Right kidney (tissue), 9 donors: ENCODE results near the gene AP5Z1.

ENCODE experiments used
- DNase-seq: peaks from one replicate; pipeline ENCODE4 v3.0.0-alpha.2; 2016
- long read RNA-seq, 8 donors: transcript quantifications; one replicate each; lab custom pipeline, GENCODE V29; 2026

The AP5Z1 gene
- long read RNA-seq, donor 1, partial matches to known transcripts: 9 of 12 reads
- long read RNA-seq, donor 1, other reads (novel, unspliced or antisense): 0 of 12 reads
- long read RNA-seq, donor 2, partial matches to known transcripts: 12 of 14 reads
- long read RNA-seq, donor 2, other reads (novel, unspliced or antisense): 0 of 14 reads
- long read RNA-seq, donor 3, transcript AP5Z1-201 (17 exons, 2,889 nt): major isoform, 5 of 5 reads
- long read RNA-seq, donor 3, partial matches to known transcripts: 0 of 5 reads
- long read RNA-seq, donor 3, other reads (novel, unspliced or antisense): 0 of 5 reads
- long read RNA-seq, donor 4, partial matches to known transcripts: 0 of 4 reads
- long read RNA-seq, donor 4, other reads (novel, unspliced or antisense): 0 of 4 reads
- long read RNA-seq, donor 5, partial matches to known transcripts: 10 of 14 reads
- long read RNA-seq, donor 5, other reads (novel, unspliced or antisense): 0 of 14 reads
- long read RNA-seq, donor 6, partial matches to known transcripts: 0 of 2 reads
- long read RNA-seq, donor 6, other reads (novel, unspliced or antisense): 0 of 2 reads
- long read RNA-seq, donor 7, partial matches to known transcripts: 9 of 13 reads
- long read RNA-seq, donor 7, other reads (novel, unspliced or antisense): 0 of 13 reads
- long read RNA-seq, donor 8, partial matches to known transcripts: 0 of 2 reads
- long read RNA-seq, donor 8, other reads (novel, unspliced or antisense): 0 of 2 reads

- peak; percentile 97 for DNase-seq
Measured at GRCh38 chr7:4775250-4775847, at the start of gene AP5Z1. TSS of gene AP5Z1 (plus strand) at chr7:4775623. CDS start at chr7:4775716, 93 bp downstream.

DNA sequence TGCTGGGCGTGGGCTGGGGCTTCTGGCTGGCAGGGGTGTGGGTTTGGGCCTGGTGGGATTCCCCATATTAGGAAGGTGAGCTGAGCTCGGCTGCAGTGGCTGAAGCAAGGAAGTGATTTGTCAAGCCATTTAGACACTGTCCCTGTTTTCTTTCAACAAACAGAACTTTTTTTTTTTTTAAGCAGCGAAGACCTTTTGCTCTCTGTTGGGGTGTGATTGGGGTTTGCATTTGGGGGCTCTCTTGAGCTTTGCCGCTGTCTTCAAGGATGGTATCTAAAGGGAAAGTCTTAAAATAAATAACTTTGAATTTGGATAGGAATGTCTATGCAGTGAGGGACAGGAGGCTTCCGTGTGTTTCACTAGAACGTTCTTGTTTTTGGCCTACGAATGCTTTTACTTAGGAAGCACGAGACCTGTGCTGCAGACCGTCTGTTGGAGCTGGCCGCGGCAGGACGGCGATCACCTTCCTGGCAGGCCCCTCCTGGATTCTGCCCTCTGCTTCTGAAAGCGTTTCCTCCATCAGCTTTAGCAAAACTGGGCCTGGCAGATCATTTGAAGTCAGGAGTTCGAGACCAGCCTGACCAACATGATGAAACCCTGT, 49.5 kb upstream of the AP5Z1 start:
- DNase-seq: peak; percentile 54

DNA sequence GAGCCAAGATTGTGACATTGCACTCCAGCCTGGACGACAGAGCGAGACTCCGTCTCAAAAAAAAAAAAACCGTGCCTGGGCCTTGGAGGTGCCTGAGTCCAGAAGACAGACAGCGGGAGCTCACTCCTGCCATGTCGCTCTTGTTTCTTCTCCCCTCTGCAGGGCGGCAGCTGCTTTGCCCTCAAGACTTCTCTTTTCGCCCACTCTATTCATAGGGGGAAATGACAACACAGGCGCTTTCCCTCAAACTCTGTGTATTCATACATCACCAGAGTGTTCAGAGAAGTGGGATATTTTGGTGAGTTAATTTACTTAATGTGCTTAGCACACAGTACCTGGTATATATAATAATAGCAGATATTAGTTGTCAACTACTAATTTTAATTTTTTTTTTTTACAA, 48.9 kb upstream of the AP5Z1 start:
- no peak for DNase-seq

- DNase-seq: no peak
Measured at GRCh38 chr7:4727914-4728705, 47.3 kb upstream of the AP5Z1 start.

DNA sequence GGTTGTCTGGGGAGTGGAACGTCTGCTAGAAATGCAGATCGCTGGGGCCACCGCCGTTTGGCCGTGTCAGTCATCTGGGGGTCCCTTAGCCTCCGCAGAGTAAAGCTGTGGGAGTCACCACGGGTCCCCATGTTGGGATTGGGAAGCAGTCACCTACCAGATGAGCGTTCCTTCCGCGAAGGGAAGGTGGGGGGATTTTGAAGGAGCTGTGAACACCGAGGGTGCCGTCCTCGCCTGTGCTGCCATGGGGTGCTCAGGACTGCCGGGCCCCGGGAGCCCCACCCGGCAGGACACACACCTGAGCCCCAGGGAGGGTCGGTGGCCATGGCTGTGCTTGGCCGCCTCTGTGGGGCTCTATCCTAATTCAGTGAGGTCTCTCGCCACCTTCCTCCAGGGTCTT, 46.2 kb upstream of the AP5Z1 start:
- no peak for DNase-seq

DNA sequence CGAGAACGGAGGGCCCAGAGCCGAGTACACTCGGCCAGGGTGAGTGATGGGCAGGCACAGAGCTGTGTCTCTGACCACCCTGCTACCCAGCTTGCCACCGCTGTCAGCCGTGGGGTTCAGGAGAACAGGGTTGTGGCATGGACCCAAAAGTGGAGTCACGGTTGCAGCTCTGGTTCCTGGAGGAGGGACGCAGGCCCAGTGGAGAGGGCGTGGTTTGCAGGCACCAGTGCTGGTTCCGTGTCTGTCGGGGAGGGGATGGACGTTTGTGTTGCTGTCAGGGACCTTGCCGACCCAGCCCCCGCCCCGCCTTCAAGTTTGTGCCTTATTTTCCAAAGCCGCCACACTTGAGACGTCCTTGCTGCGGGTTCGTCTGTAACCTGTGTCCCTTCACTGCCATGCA, 45.1 kb upstream of the AP5Z1 start:
- DNase-seq: no peak

DNA sequence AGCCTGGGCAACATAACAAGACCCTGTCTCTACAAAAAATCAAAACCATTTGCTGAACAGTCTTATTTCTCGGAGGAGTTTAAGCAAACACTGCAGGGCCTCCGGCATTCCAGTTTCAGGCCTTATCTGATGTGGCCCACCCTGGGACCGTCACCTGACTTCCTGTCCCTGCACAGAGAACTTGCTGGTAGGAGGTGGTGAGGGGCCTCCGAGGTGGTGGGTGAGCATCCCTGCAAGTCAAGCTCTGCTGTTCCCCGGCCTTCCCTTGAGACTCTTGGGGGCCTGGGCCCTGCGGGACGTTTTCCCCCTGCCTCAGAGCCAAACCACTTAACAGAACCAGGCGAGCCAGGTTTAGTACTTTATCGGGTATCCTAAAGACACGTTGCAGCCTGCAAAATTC, 44.5 kb upstream of the AP5Z1 start:
- no peak for DNase-seq

DNA sequence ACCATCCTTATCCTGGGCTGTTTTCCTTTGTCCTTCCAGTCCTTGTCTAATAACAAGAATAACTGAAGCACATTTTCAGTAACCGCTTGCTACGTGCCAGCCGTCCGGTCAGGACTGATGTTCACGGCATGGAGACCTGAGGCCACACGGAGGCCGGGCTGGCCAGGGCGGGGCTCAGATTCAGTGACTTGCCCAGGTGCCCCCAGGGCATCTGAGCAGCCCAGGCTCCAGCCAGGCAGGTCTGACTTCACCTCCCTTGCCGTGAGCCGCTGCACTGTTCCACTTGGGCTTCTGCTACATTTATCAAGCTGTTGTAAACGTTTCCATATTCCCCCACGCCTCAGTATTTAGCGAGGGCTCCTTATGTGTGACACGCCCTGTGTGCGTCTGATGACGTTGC, 43.6 kb upstream of the AP5Z1 start:
- no peak for DNase-seq

DNA sequence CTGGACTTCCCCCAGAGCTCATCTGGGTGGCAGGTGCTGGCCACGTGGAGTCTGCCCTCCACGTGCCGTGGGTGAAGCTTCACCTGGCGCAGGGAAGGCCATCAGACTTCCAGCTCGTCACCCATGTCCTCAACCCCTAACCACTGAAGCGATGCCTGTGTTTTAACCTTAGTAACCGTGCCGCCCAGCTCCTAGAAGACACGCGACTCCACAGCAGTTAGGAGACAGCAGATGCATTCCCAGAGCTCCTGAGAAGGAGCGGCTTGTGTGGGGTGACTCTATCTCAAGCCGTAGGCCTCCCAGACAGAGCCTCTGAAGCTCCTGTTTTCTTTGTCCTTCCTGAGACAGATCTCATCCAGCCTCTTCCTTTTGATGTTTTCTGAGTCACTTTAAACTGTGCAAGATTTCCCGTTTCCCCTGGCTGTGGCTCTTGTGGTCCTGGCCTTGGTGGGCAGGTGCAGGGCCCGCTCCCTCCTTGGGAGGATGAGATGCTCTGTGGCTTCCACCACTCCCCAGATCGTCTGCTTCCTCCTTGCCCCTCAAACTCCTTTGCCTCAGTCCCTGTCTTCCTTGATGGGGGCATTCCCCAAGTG, 41.4 kb upstream of the AP5Z1 start:
- no peak for DNase-seq

- no peak for DNase-seq
Measured at GRCh38 chr7:4734587-4735345, 40.7 kb upstream of the AP5Z1 start.

- no peak for DNase-seq
Measured at GRCh38 chr7:4737300-4737699, 38.1 kb upstream of the AP5Z1 start.

DNA sequence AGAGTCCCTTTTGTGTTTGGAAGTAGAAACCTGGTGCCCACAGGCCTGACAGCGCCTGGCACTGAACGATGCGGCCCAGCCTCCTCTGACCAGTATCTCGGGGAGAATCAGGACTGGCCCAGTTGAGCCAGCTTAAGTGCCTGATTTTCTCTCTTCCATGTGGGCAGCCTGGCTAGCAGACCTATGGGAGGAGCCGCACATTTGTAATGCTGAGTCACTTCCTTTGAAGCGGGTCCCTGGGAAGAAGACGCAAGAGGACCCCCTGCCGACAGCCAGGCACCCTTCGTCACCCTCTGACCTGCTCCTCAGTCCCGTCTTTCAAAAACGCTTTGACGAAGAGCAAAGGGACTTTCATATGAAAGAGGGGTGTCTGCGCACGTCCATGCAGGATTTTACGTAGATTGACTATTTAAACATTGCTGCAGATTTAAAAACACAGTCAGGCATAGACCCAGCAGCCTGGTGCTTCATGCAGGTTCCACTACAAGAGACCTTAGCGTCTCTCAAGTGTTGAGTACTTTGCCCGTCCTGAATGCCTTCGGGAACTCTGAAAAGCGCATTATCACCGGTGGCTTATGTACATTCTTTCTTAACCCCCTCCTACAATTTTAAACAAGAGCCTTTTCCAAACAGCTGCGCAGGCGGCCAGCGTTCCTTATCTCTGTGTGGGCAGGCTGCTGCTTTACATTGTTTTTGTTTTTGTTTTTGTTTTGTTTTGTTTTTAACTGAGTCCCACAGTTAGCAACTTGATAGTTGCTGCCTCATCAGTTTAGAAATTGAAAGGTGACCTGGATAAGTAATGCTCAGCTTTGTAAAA, 36.5 kb upstream of the AP5Z1 start:
- peak; percentile 56 for DNase-seq

GRCh38 chr7:4739528-4739992, 35.9 kb upstream of the AP5Z1 start:
- no peak for DNase-seq

DNA sequence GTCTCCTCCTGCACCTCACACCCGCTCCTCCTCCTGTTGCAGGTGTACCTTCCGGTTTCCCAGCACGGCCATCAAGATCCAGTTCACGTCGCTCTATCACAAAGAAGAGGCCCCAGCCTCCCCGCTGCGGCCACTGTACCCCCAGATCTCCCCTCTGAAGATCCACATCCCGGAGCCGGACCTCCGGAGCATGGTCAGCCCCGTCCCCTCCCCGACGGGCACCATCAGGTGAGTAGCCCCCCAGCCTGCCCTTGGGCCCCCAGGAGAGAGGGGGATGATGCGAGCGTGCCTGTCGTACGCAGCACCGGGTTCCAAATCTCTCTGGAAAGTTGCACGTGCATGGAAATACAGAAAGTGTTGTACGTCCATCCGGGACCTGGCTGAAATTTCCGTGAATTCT, 34.6 kb upstream of the AP5Z1 start:
- no peak for DNase-seq

DNA sequence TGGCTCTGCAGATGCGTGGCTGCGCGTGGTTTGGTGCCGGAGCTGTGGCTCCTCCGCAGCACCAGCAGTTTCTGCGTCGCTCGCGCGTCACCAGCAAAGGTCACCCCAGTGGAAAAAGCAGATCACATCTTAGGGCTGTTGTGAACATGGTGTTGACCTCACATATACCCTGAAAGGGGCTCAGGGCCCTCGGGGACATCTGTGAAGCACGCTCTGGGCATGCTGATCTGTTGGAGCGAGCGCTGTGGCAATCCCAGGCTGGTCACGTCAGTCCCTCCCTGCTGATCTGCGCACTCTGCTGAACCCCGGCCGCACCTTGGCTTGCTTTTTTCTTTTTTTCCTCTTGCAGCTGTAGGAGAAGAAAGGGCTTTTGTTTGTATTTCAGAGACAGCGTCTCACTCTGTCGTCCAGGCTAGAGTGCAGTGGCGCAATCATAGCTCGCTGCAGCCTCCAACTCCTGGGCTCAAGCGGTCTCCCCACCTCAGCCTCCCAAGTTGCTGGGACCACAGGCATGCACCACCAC, 33.3 kb upstream of the AP5Z1 start:
- no peak for DNase-seq

DNA sequence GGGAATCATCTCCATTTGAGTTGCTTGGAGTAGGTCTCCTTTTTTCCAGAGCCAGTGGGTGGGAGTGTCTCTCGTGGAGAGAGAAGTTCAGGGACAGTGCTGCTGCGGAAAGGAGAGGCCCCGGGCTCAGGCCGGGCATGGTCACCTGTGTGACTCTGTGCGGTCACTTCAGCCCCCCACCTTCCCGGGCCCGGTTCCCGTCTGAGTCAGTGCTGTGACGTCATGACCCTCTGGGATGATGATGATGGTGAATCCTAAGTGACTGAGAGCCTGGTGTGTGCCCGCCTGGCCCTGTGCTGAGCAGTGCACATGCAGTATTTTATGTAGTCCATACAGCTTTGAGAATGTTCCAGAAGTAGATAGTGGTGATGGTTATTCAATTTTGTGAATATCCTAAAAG, 32.6 kb upstream of the AP5Z1 start:
- DNase-seq: no peak

GRCh38 chr7:4744391-4745264, 30.8 kb upstream of the AP5Z1 start:
- DNase-seq: no peak

GRCh38 chr7:4745265-4745919, 30.0 kb upstream of the AP5Z1 start:
- peak; percentile 85 for DNase-seq
